C4-2B (cell line): ENCODE results near the gene RPL10.
A peak's percentile ranks its signal among the peaks of the same experiment; 100 is the strongest.
"Not testable (repeated sequence)": the region's sequence is repeated elsewhere in the genome, so short reads cannot be mapped to it uniquely, and the experiment has no call there.

Experiments used
- H3K27ac ChIP-seq: fragments of 450-650 bp; 2 replicates; pipeline ENCODE4 v1.5.1; 2017
- CTCF ChIP-seq: fragments of 450-650 bp; conservative IDR thresholded peaks from 2 replicates; pipeline ENCODE4 v1.5.1; 2017; ENCODE audit warnings: mild to moderate bottlenecking
- ZFX ChIP-seq: fragments of 450-650 bp; IDR thresholded peaks from 2 replicates; pipeline ENCODE4 v1.6.1; 2017

Gene RPL10

GRCh38 chrX:154380153-154380552 lies 18.0 kb upstream of the RPL10 start:
- peak overlapping the region; percentile 92 for H3K27ac ChIP-seq
- TF ChIP-seq ZFX (no peak), CTCF (no peak)

- H3K27ac ChIP-seq, result peak overlapping the region; percentile 92
- TF ChIP-seq ZFX (no peak), CTCF (no peak)
These were observed 17.4 kb upstream of the RPL10 start for GRCh38 chrX:154380787-154381186.

GRCh38 chrX:154381271-154381670 lies 16.9 kb upstream of the RPL10 start:
- H3K27ac ChIP-seq, result no peak overlapping the region
- TF ChIP-seq ZFX (no peak), CTCF (no peak)

GRCh38 chrX:154382483-154383069 lies 15.6 kb upstream of the RPL10 start:
- no peak for TF ChIP-seq ZFX
- TF ChIP-seq CTCF, result no peak
- no peak overlapping the region for H3K27ac ChIP-seq

GRCh38 chrX:154383359-154384283 lies 14.6 kb upstream of the RPL10 start:
- no peak for TF ChIP-seq CTCF
- no peak for TF ChIP-seq ZFX
- no peak overlapping the region for H3K27ac ChIP-seq

- no peak overlapping the region for H3K27ac ChIP-seq
- peak; percentile 19 for TF ChIP-seq CTCF
- no peak for TF ChIP-seq ZFX
These were observed 13.8 kb upstream of the RPL10 start for GRCh38 chrX:154384284-154384892.

GRCh38 chrX:154388094-154388493 lies 10.1 kb upstream of the RPL10 start:
- H3K27ac ChIP-seq, result not testable (repeated sequence)

GRCh38 chrX:154388649-154389048 lies 9.5 kb upstream of the RPL10 start:
- H3K27ac ChIP-seq, result not testable (repeated sequence)

GRCh38 chrX:154389812-154390747 lies 8.1 kb upstream of the RPL10 start:
- H3K27ac ChIP-seq, result not testable (repeated sequence)

GRCh38 chrX:154396363-154396762 lies 1.8 kb upstream of the RPL10 start:
- H3K27ac ChIP-seq, result peak overlapping the region; percentile 97; the same call in 1 of the 2 replicates
